NB4 (cell line): Measurements from ENCODE around the gene SUPT7L.
A peak's percentile ranks its signal among the peaks of the same experiment; 100 is the strongest.
"Not testable (repeated sequence)": the region's sequence is repeated elsewhere in the genome, so short reads cannot be mapped to it uniquely, and the experiment has no call there.

Experiments
- DNase-seq: peaks from one replicate; pipeline ENCODE4 v3.0.0; 2010; ENCODE audit warnings: low read depth
- H3K4me3 ChIP-seq: one replicate; pipeline ENCODE4 v1.5.1; 2011; ENCODE audit warnings: mild to moderate bottlenecking, low read depth, low read length, moderate library complexity
- MAX ChIP-seq: IDR thresholded peaks from 2 replicates; pipeline ENCODE4 v1.6.1; 2011; ENCODE audit warnings: low read depth, low read length
- MYC ChIP-seq: IDR thresholded peaks from 2 replicates; pipeline ENCODE4 v1.6.1; 2011; ENCODE audit warnings: low read depth, low read length
- POLR2A ChIP-seq: IDR thresholded peaks from 2 replicates; pipeline ENCODE4 v1.6.1; 2011; ENCODE audit warnings: mild to moderate bottlenecking; ENCODE audit not compliant: insufficient read length; ENCODE audit errors: extremely low read depth
- TF ChIP-seq, protein P1 (sequence below): IDR thresholded peaks from one replicate; pipeline ENCODE4 v1.5.1; 2012; ENCODE audit warnings: low read depth, low read length

SUPT7L gene

GRCh38 chr2:27627963-27628766, 35.2 kb downstream of the SUPT7L start:
- peak overlapping the region; percentile 97 for H3K4me3 ChIP-seq
- peak; percentile 77 for DNase-seq
- TF ChIP-seq POLR2A (no peak), MYC (no peak), MAX (no peak)
- TF ChIP-seq, protein P1, sequence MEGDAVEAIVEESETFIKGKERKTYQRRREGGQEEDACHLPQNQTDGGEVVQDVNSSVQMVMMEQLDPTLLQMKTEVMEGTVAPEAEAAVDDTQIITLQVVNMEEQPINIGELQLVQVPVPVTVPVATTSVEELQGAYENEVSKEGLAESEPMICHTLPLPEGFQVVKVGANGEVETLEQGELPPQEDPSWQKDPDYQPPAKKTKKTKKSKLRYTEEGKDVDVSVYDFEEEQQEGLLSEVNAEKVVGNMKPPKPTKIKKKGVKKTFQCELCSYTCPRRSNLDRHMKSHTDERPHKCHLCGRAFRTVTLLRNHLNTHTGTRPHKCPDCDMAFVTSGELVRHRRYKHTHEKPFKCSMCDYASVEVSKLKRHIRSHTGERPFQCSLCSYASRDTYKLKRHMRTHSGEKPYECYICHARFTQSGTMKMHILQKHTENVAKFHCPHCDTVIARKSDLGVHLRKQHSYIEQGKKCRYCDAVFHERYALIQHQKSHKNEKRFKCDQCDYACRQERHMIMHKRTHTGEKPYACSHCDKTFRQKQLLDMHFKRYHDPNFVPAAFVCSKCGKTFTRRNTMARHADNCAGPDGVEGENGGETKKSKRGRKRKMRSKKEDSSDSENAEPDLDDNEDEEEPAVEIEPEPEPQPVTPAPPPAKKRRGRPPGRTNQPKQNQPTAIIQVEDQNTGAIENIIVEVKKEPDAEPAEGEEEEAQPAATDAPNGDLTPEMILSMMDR: no peak

GRCh38 chr2:27626921-27627320, 36.5 kb downstream of the SUPT7L start:
- peak; percentile 74 for DNase-seq

DNA sequence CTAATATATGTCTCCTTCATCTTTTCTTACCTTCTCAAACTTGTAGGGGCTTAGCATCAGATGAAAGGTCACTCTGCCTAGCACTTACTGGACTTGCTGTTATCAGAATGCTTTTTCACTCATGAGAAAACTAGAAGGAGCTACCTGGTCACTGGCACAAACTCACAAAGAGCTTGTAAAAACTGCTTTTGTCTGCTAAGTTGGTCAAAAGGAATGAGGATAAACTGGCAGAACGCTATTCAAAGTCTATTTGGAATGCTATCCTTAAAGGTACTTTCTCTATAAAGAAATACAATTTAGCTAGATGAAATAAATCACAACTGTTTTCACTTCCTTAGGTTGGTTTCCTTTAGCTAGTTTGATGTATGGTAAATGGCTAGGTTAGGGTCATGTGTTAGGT, 37.1 kb downstream of the SUPT7L start:
- H3K4me3 ChIP-seq, DNase-seq: not testable (repeated sequence)

More at GRCh38 chr2:27626921-27627320, 36.5 kb downstream of the SUPT7L start:
- not testable (repeated sequence) for H3K4me3 ChIP-seq

GRCh38 chr2:27624943-27625342, 38.5 kb downstream of the SUPT7L start:
- H3K4me3 ChIP-seq: no peak overlapping the region
- TF ChIP-seq, protein P1: no peak
- TF ChIP-seq MYC (no peak), MAX (no peak), POLR2A (no peak)
- DNase-seq: no peak

DNA sequence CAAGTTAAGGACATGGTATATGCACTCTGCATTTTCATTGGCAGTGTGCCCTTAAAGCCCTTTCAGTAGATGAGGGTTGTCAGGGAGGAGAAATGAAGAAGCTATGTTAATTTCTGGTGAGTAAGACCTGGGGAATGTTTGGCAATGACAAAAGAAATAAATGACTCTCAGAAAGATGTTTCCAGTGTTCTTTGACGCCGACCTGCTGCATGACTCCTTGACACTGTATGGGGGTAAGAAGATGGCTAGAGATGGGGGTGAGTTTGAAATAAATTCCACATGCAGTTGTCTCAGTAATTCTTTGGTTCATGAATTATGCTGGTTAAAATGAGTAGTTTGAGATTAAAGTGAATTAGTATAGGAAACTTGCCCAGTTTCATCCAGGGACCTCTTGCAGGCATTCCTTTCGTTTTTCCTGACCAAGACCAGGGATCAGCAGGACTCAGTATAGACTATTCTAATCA, 40.5 kb downstream of the SUPT7L start:
- no peak overlapping the region for H3K4me3 ChIP-seq
- TF ChIP-seq MAX (no peak), POLR2A (no peak)
- DNase-seq: no peak

GRCh38 chr2:27621524-27621923, 41.9 kb downstream of the SUPT7L start:
- TF ChIP-seq MAX (no peak), MYC (no peak)
- no peak for DNase-seq
- no peak overlapping the region for H3K4me3 ChIP-seq

- no peak for DNase-seq
- H3K4me3 ChIP-seq: no peak overlapping the region
- TF ChIP-seq, protein P1: no peak
- no peak for TF ChIP-seq MAX
- TF ChIP-seq MYC: no peak
- no peak for TF ChIP-seq POLR2A
These were observed 48.1 kb downstream of the SUPT7L start for GRCh38 chr2:27615316-27615715.

- DNase-seq: no peak
- H3K4me3 ChIP-seq: no peak overlapping the region
- TF ChIP-seq, protein P1: no peak
- TF ChIP-seq MYC: no peak
- TF ChIP-seq MAX: no peak
These were observed 49.4 kb downstream of the SUPT7L start for GRCh38 chr2:27613985-27614384.
